H54 (cell line): Measurements from ENCODE around the gene VPS13C.
"Not testable (repeated sequence)": the region's sequence is repeated elsewhere in the genome, so short reads cannot be mapped to it uniquely, and the experiment has no call there.

Experiments
- DNase-seq: peaks from one replicate; pipeline ENCODE4 v3.0.0; 2011; ENCODE audit warnings: low spot score, mixed read lengths; ENCODE audit not compliant: insufficient read length
- FAIRE-seq: peaks from 3 replicates; lab custom pipeline; 2011; peaks lifted over from hg19 to GRCh38; lab: Jason Lieb, UNC
- POLR2A ChIP-seq: IDR thresholded peaks from 2 replicates; pipeline ENCODE4 v1.6.1; 2011; ENCODE audit warnings: low read depth, mild to moderate bottlenecking, low read length

VPS13C gene

GRCh38 chr15:62035256-62035924 is 24.9 kb downstream of the VPS13C start:
- DNase-seq (no peak), FAIRE-seq (peak; percentile 90)
- TF ChIP-seq POLR2A = no peak

GRCh38 chr15:62027916-62028315 is 32.3 kb downstream of the VPS13C start:
- no peak for TF ChIP-seq POLR2A
- no peak for DNase-seq
- FAIRE-seq = no peak

DNA sequence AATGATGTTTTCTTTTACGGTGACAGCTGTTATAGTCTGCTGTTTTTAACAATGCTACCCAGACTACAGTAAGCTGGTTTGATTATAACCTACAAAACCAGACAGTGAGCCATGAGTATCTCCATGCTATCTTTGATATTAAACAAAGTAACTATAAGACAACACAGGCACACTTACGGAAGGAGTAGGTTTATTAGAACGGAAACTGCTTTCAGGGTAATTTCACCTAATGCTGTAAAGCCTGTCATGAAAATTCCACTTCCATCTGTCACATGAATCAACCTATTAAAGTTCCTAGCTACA is 33.0 kb downstream of the VPS13C start:
- DNase-seq (no peak), FAIRE-seq (no peak)
- TF ChIP-seq POLR2A = no peak

- FAIRE-seq (no peak), DNase-seq (no peak)
- TF ChIP-seq POLR2A = no peak
These were observed 33.6 kb downstream of the VPS13C start for GRCh38 chr15:62026487-62027262.

- DNase-seq (no peak), FAIRE-seq (no peak)
- TF ChIP-seq POLR2A = no peak
These were observed 38.2 kb downstream of the VPS13C start for GRCh38 chr15:62021991-62022600.

DNA sequence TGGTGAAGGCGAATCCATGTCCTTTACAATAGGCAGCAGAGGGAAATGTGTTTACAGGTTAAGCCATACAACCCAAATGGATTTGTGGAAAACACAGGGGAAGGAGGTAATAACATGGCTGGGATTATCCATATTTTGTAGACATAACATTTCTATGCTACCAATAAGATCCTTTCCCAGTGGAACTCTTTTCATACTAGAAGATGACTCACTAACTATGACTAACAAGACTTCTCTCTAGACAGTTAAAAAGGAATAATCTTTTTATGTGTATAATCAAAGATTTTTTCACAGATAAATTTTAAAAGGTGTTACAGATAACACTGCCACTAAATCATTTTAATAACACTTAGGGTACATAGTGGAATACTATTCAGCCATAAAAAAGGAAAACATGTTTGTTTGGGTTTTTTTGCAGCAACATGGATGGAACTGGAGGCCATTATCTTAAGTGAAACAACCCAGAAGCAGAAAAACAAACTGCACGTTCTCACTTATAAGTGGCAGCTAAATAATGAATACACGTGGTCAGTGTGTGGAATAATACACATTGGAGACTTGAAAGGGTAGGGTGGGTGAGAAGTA is 39.6 kb downstream of the VPS13C start:
- no peak for DNase-seq
- no peak for FAIRE-seq
- TF ChIP-seq POLR2A = no peak

DNA sequence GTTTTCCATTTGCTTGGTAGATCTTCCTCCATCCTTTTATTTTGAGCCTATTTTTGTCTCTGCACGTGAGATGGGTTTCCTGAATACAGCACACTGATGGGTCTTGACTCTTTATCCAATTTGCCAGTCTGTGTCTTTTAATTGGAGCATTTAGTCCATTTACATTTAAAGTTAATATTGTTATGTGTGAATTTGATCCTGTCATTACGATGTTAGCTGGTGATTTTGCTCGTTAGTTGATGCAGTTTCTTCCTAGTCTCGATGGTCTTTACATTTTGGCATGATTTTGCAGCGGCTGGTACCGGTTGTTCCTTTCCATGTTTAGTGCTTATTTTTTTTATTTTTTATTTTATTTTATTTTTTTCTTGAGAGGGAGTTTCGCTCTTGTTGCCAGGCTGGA is 54.9 kb downstream of the VPS13C start:
- not testable (repeated sequence) for FAIRE-seq

GRCh38 chr15:61997786-61998185 is 62.5 kb downstream of the VPS13C start:
- no peak for TF ChIP-seq POLR2A
- FAIRE-seq (no peak), DNase-seq (no peak)

More for the DNA sequence above, 54.9 kb downstream of the VPS13C start:
- DNase-seq = not testable (repeated sequence)

- FAIRE-seq (no peak), DNase-seq (no peak)
- TF ChIP-seq POLR2A = no peak
These were observed 64.1 kb downstream of the VPS13C start for GRCh38 chr15:61996056-61996635.

DNA sequence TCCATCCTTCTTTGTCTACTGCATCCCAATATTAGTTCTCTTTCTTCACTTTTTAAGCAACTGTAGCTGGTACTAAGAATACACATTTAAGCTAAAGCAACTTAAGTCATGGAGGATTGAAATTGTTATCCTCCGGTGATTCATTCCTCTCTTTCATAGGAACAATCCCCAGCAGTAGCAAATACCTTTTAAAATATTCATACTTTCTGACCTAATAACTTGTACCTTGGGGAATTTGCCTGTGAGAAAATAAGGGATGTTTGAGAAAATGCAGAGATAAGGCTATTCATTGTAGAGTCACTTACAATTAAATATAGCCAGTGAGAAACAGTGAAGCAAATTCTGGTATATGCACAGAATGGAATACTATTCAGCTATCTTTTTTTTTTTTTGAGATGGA is 66.0 kb downstream of the VPS13C start:
- DNase-seq (peak; percentile 1), FAIRE-seq (no peak)
- TF ChIP-seq POLR2A = no peak

DNA sequence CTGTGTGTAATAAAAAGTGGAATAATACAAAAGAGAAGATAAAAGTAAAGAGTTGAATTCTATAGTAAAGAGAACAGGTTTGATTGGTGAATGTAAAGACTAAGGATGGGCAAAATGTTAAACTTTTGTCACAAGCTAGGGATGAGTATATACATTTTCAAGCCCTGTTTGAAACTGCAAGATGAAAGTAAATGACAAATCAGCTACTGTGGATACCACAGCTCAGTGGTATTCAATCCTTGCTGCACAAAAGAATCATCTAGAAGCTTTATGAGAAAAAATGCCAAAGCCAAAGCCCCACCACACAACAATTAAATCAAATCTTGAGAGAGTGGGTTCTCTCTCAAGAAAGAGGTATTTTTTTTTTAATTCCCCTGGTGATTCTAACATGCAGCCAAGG is 67.7 kb downstream of the VPS13C start:
- no peak for FAIRE-seq
- no peak for DNase-seq
- no peak for TF ChIP-seq POLR2A

GRCh38 chr15:61989667-61990066 is 70.6 kb downstream of the VPS13C start:
- FAIRE-seq (no peak), DNase-seq (no peak)
- no peak for TF ChIP-seq POLR2A

- no peak for FAIRE-seq
- TF ChIP-seq POLR2A = no peak
- DNase-seq = no peak
These were observed 72.4 kb downstream of the VPS13C start for GRCh38 chr15:61987824-61988223.

DNA sequence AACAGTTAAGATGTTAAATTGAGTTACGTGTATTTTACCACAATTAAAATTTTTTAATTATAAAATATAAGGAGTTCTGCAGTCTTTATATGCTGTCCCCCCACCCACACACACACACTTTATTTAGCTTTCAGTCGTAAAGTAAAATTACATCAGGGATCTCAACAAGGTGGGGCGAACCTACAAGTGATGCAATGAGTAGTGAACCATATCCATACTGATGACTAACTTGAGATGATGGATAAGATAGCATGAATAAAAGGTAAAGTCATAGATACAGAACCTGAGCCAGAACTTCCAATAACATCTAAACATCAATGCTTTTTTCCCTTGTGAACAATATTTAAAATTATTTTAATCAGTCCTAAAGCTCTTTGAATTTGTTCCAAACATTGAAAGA is 77.2 kb downstream of the VPS13C start:
- TF ChIP-seq POLR2A = no peak
- FAIRE-seq (no peak), DNase-seq (no peak)
